Uterus (tissue), 4 donors: ENCODE measurements around the gene SH2D4B. TPM values are rescaled to one million over a fixed set of nuclear protein-coding genes. Genes with fewer than 3 reads are reported as not detected.

Experiments
- DNase-seq, 2 donors: peaks; one replicate each; pipeline ENCODE4 v3.0.0-alpha.2; 2019 to 2020
- H3K27ac ChIP-seq, 2 donors: fragments of 200-600 bp; sonication (generic); 1 replicate in 1 of 2; 2 replicates in 1 of 2; pipeline ENCODE4 v1.5.1; 2016 to 2018
- H3K27me3 ChIP-seq, 2 donors: fragments of 200-600 bp; sonication (generic); one replicate each; pipeline ENCODE4 v1.5.1; 2018 to 2019; ENCODE audit warnings: control low read depth in 1 of 2
- H3K36me3 ChIP-seq, 2 donors: fragments of 200-600 bp; sonication (generic); one replicate each; pipeline ENCODE4 v1.5.1; 2019; ENCODE audit warnings: control low read depth in 1 of 2
- H3K4me1 ChIP-seq, 2 donors: fragments of 200-600 bp; sonication (generic); one replicate each; pipeline ENCODE4 v1.5.1; 2018 to 2019; ENCODE audit warnings: control low read depth in 1 of 2
- H3K4me3 ChIP-seq, 2 donors: fragments of 200-600 bp; sonication (generic); 1 replicate in 1 of 2; 2 replicates in 1 of 2; pipeline ENCODE4 v1.5.1; 2018 to 2019; ENCODE audit warnings: mild to moderate bottlenecking in 1 of 2
- H3K9me3 ChIP-seq, 2 donors: fragments of 200-600 bp; sonication (generic); one replicate each; pipeline ENCODE4 v1.5.1; 2019; ENCODE audit warnings: control low read depth in 1 of 2
- CTCF ChIP-seq, 4 experiments: fragments of 200-600 bp in 2 of 4; fragments of 450-650 bp in 2 of 4; sonication (generic) in 2 of 4; IDR thresholded peaks; one replicate each; pipeline ENCODE4 v1.5.1; 2016 to 2019; ENCODE audit warnings: antibody characterized with exemption in 4 of 4, mild to moderate bottlenecking in 2 of 4, moderate library complexity in 1 of 4
- POLR2A ChIP-seq, 2 donors: fragments of 450-650 bp; IDR thresholded peaks; one replicate each; pipeline ENCODE4 v1.6.1; 2016; ENCODE audit warnings: antibody characterized with exemption in 2 of 2, mild to moderate bottlenecking in 1 of 2, moderate library complexity in 1 of 2
- intact Hi-C: fragments of 100-400 bp; cut with DNase I; formaldehyde crosslinking; loops from one replicate; pipeline ENCODE4 v1.15.1; 2023; ENCODE audit warnings: low total_unique reads
- total RNA-seq, 4 donors: library from RNA; depleted of rRNA in 3 of 4; stranded (reverse); fragments of >200 nt in 3 of 4; gene quantifications; one replicate each; pipeline versions ENCODE4 v1.1.0 to v1.2.4, GENCODE V29; 2014 to 2023
- donor health status: DM: yes; HTN: yes; CAD: no.

The SH2D4B gene
- total RNA-seq, 4 donors from 2014 or later, result 0.40 to 1.4 TPM; not detected in 2

- DNase-seq, result no peak
Measured at GRCh38 chr10:80539421-80540031, 1.8 kb downstream of the SH2D4B start.

GRCh38 chr10:80540136-80540535, 2.4 kb downstream of the SH2D4B start:
- no peak overlapping the region for H3K4me3 ChIP-seq
- no peaks in the 10 kb centered on the region for H3K27me3 ChIP-seq
- H3K27ac ChIP-seq, result no peak overlapping the region

More at GRCh38 chr10:80539421-80540031, 1.8 kb downstream of the SH2D4B start:
- no peaks in the 10 kb centered on the region for H3K36me3 ChIP-seq
- H3K27ac ChIP-seq, result no peak overlapping the region
- TF ChIP-seq POLR2A (IDR thresholded peaks at IDR 0.05) (no peak), CTCF (IDR thresholded peaks at IDR 0.05) (no peak)
- H3K4me3 ChIP-seq, result no peak overlapping the region
- no peaks in the 10 kb centered on the region for H3K4me1 ChIP-seq
- H3K27me3 ChIP-seq, result no peaks in the 10 kb centered on the region
- intact Hi-C loops, result no loop called here
- H3K9me3 ChIP-seq, result no peaks in the 10 kb centered on the region

GRCh38 chr10:80540618-80540980, 2.9 kb downstream of the SH2D4B start:
- Histone ChIP-seq H3K27me3 (no peaks in the 10 kb centered on the region), H3K36me3 (no peaks in the 10 kb centered on the region), H3K4me1 (no peaks in the 10 kb centered on the region), H3K4me3 (no peak overlapping the region), H3K27ac (no peak overlapping the region), H3K9me3 (no peaks in the 10 kb centered on the region)
- no peak for TF ChIP-seq POLR2A (IDR thresholded peaks at IDR 0.05)
- TF ChIP-seq CTCF (IDR thresholded peaks at IDR 0.05), result no peak
- intact Hi-C loops, result no loop called here
- no peak for DNase-seq

More at GRCh38 chr10:80540136-80540535, 2.4 kb downstream of the SH2D4B start:
- Histone ChIP-seq H3K9me3 (no peaks in the 10 kb centered on the region), H3K4me1 (no peaks in the 10 kb centered on the region), H3K36me3 (no peaks in the 10 kb centered on the region)
- intact Hi-C loops, result no loop called here
- TF ChIP-seq POLR2A (IDR thresholded peaks at IDR 0.05) (no peak), CTCF (IDR thresholded peaks at IDR 0.05) (no peak)
- DNase-seq, result no peak

GRCh38 chr10:80540981-80541750, 3.5 kb downstream of the SH2D4B start:
- Histone ChIP-seq H3K9me3 (no peaks in the 10 kb centered on the region), H3K4me3 (no peak overlapping the region), H3K4me1 (no peaks in the 10 kb centered on the region), H3K27ac (no peak overlapping the region), H3K36me3 (no peaks in the 10 kb centered on the region), H3K27me3 (no peaks in the 10 kb centered on the region)
- no peak for TF ChIP-seq CTCF (IDR thresholded peaks at IDR 0.05)
- TF ChIP-seq POLR2A (IDR thresholded peaks at IDR 0.05), result no peak
- intact Hi-C loops, result no loop called here
- DNase-seq, result no peak

- TF ChIP-seq CTCF (IDR thresholded peaks at IDR 0.05), result no peak
- TF ChIP-seq POLR2A (IDR thresholded peaks at IDR 0.05), result no peak
- no peak for DNase-seq
- Histone ChIP-seq H3K4me1 (no peaks in the 10 kb centered on the region), H3K27ac (no peak overlapping the region), H3K4me3 (no peak overlapping the region), H3K27me3 (no peaks in the 10 kb centered on the region), H3K36me3 (no peaks in the 10 kb centered on the region), H3K9me3 (no peaks in the 10 kb centered on the region)
- intact Hi-C loops, result no loop called here
Measured at GRCh38 chr10:80542053-80542452, 4.4 kb downstream of the SH2D4B start.
